Measurements from ENCODE around the gene DNAH11. TPM values are rescaled to one million over a fixed set of nuclear protein-coding genes. Genes with fewer than 3 reads are reported as not detected.
"Not testable (repeated sequence)": the region's sequence is repeated elsewhere in the genome, so short reads cannot be mapped to it uniquely, and the experiment has no call there.

Gene DNAH11
- total RNA-seq, 1 donor from 2014 or later, result 0.82 TPM

GRCh38 chr7:21704359-21704758 is 161.5 kb downstream of the DNAH11 start:
- no peak for DNase-seq (ENCODE audit: low spot score in 2 of 2)
- no peak for FAIRE-seq

GRCh38 chr7:21706131-21706530 is 163.3 kb downstream of the DNAH11 start:
- FAIRE-seq (peak; percentile 15), DNase-seq (ENCODE audit: low spot score in 2 of 2) (no peak)

GRCh38 chr7:21707566-21707965 is 164.7 kb downstream of the DNAH11 start:
- FAIRE-seq (no peak), DNase-seq (ENCODE audit: low spot score in 2 of 2) (no peak)

DNA sequence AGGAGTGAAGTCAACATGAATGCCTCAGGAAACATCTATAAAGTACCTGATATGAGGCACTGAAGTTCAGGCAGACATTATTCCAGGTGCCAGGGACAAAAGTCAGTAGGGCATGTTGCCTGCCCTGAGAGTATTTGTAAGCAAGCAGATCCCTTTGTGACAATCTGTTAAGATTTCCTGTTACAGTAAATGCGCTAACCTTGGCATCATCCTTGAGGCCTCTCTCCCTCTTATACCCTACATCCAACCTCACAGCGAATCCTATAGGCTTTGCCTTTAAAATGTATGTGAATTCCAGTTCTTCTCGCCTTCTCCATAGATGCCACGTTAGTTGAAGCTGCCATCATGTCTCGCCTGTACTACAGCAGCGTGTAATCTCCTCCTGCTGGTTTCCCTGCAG is 165.3 kb downstream of the DNAH11 start:
- DNase-seq (ENCODE audit: low spot score in 2 of 2), result no peak
- no peak for FAIRE-seq

GRCh38 chr7:21717323-21717722 is 174.5 kb downstream of the DNAH11 start:
- no peak for FAIRE-seq
- no peak for DNase-seq (ENCODE audit: low spot score in 2 of 2)

DNA sequence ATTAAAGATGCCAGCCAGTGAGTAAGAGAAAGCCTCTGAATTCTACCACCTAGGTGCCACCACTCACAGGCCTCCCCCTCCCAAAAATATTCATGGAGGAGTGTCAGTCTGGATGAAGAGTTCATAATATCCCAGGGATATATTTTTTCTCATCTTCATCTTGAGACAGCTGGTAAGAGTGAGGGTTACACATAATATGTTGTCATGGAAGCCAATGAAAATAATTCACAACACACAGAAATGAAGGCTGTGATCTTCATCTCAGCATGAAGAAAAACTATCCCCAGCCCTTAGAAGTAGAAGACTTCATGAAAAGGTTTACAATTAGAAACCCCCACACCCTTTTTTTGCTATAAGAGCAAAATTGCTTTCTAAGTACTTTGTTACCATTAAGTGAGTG is 175.6 kb downstream of the DNAH11 start:
- no peak for DNase-seq (ENCODE audit: low spot score in 2 of 2)
- no peak for FAIRE-seq

- no peak for FAIRE-seq
- no peak for DNase-seq (ENCODE audit: low spot score in 2 of 2)
Measured at GRCh38 chr7:21719846-21720245, 177.0 kb downstream of the DNAH11 start.

DNA sequence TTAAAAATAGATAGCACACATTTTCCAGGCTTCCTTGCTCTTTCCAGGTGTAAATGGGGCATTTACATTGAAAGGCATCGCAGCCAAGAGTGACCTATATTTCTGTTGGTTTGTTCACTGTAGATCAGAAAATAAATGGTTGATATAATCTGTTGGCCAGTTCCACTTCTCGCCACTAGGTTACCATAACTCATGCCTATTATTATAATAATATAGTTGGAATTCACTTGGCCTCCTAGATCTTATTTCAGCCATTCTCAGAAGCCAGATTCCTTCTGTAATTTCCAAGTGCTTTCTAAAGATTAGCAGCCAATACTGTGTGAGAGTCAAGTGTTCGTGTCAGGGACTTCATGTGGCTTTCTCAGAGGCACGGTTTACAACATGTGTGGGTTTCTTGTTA is 179.5 kb downstream of the DNAH11 start:
- no peak for DNase-seq (ENCODE audit: low spot score in 2 of 2)
- no peak for FAIRE-seq

- no peak for FAIRE-seq
- DNase-seq (ENCODE audit: low spot score in 2 of 2), result no peak
Measured at GRCh38 chr7:21724562-21724961, 181.7 kb downstream of the DNAH11 start.

- DNase-seq (ENCODE audit: low spot score in 2 of 2) (no peak), FAIRE-seq (no peak)
Measured at GRCh38 chr7:21730399-21730798, 187.6 kb downstream of the DNAH11 start.

- no peak for FAIRE-seq
- DNase-seq (ENCODE audit: low spot score in 2 of 2), result no peak
Measured at GRCh38 chr7:21731977-21732376, 189.1 kb downstream of the DNAH11 start.

DNA sequence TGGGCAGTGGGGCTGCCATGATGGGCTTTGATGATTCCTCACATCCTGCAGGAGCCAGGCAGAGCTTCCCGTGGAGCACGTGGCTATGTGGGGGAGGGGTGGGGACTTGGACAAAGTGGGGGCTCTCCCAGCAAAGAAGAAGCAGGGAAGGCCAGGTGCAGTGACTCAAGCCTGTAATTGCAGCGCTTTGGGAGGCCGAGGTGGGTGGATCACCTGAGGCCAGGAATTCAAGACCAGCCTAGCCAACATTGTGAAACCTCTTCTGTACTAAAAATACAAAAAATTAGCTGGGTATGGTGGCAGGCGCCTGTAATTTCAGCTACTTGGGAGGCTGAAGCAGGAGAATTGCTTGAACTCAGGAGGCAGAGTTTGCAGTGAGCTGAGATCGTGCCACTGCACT is 190.1 kb downstream of the DNAH11 start:
- FAIRE-seq; DNase-seq (ENCODE audit: low spot score in 2 of 2): not testable (repeated sequence)

DNA sequence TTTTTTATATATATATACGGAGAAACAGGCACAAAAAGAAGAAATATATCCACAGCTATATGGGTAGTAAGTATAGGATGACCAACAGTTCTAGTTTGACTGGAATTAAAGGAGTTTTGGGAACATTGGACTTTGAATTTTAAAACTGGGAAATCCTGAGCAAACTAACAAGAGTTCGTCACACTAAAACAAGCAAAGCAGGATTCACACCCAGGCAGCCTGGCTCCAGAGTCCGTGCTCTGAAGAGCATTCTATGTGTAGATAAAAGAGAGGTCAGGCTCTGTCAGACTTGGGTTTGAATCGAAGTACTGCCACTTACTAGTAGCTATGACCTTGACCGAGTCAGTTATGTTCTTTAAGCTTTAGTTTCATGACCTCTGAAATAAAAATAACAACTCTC is 191.0 kb downstream of the DNAH11 start:
- no peak for DNase-seq (ENCODE audit: low spot score in 2 of 2)
- no peak for FAIRE-seq

DNA sequence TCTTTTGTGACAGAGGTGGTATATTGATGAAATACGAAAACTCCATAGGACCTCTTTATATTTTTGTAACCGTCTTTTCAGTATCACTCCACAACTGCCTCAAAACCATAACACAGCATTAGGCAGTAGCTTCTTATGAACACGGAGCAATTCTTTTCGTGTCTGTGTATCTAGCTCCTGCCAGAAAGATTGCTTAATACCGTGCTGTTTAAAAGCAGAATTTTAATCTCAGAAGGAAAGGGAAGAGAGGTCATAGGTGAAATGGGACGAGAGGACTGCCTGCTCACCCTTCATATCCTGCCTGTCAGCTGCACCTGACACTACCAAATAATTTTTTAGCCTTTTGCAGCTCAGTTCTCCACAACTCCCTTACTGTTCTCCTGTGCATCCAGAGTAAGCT is 200.7 kb downstream of the DNAH11 start:
- FAIRE-seq (no peak), DNase-seq (ENCODE audit: low spot score in 2 of 2) (no peak)

DNA sequence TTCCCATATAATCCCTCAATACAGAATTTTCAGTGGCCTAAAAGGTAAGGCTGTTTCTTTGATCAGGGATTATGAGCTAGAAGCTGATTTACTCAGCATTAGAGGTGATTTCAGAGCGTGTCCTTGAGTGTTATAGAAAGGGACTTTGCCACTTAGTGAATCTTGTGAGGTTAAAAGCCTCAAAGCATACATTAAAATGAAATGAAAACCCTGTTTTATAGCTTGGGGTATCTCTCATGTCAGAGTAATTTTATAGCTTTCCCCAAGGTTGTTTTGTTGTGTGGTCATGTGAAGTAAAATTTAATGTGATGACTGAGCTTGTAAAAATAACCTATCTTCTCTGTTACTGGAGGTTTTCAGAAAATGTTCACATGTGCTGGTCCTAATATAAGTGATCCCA is 204.1 kb downstream of the DNAH11 start:
- DNase-seq (ENCODE audit: low spot score in 2 of 2), result no peak
- FAIRE-seq, result no peak

- FAIRE-seq, result no peak
- DNase-seq (ENCODE audit: low spot score in 2 of 2), result no peak
Measured at GRCh38 chr7:21747806-21748205, 205.0 kb downstream of the DNAH11 start.

DNA sequence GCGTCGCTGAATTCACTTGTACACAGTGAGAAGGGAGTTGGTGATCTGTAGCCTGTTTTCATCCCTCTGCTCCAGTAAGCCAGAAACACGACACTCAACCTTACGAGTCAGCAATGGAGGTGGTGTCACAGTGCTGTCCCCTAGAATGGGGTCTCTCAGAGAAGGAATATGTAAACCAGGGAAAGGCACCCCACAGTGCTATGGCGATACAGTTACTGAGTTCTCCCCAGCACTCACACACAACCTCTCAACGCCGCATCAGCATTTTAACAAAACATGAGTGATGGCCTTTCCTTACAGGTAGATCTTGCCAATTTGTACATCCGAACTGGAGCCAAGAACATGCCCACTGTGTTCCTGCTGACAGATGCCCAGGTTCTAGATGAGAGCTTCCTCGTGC is 206.5 kb downstream of the DNAH11 start:
- DNase-seq (ENCODE audit: low spot score in 2 of 2) (no peak), FAIRE-seq (no peak)

GRCh38 chr7:21753071-21753470 is 210.2 kb downstream of the DNAH11 start:
- FAIRE-seq (no peak), DNase-seq (ENCODE audit: low spot score in 2 of 2) (no peak)

DNA sequence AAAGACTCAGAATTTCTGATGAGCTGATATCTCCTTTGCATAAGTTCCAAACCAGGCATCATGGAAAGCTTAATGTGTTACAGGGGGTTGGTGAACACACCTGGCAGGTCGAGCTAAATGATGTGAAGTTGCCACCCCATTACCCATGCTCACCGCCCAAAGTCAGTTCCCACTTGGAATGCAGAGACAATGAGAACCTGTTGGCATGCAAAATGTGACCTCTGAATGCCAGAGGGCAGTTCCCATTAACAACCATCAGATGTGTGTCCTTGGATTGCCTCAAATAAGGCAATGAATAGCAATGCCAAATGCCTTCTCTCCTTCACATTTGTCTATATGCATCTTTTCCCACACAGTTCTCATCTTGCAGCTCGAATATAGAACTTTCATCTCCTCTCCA is 212.1 kb downstream of the DNAH11 start:
- DNase-seq (ENCODE audit: low spot score in 2 of 2) (no peak), FAIRE-seq (no peak)

- no peak for FAIRE-seq
Measured at GRCh38 chr7:21757537-21758282, 214.9 kb downstream of the DNAH11 start.

GRCh38 chr7:21758286-21758685 is 215.4 kb downstream of the DNAH11 start:
- FAIRE-seq (no peak), DNase-seq (ENCODE audit: low spot score in 2 of 2) (no peak)

More at GRCh38 chr7:21757537-21758282, 214.9 kb downstream of the DNAH11 start:
- no peak for DNase-seq (ENCODE audit: low spot score in 2 of 2)

DNA sequence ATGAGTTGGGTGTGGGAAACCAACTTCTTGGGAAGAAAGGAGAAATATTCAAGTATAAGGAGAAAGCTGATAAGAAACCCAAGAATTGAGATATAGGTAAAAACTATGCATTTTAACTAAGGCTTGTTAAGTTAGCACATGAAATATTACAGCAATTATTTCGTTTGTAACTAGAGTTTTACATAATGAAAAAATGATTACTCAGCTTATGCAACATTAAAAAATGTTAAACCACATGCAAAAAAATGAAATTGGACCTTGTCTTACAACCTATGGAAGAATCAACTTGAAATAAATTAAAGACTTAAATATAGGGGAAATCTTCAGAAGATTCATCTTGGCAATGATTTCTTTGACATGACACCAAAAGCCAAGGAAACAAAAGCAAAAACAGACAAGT is 219.6 kb downstream of the DNAH11 start:
- FAIRE-seq (no peak), DNase-seq (ENCODE audit: low spot score in 2 of 2) (no peak)

- FAIRE-seq (no peak), DNase-seq (ENCODE audit: low spot score in 2 of 2) (no peak)
Measured at GRCh38 chr7:21763818-21764217, 221.0 kb downstream of the DNAH11 start.

Measured in frontal cortex (tissue), 4 donors.